Subcutaneous abdominal adipose tissue (tissue), 5 donors: ENCODE measurements around the gene ZEB2.
A peak's percentile ranks its signal among the peaks of the same experiment; 100 is the strongest.

Experiments used
- H3K27ac ChIP-seq: one replicate; pipeline ENCODE4 v1.7.0; 2013; ENCODE audit warnings: low read depth, mild to moderate bottlenecking, inconsistent platforms, low read length, moderate library complexity
- H3K27me3 ChIP-seq, 5 donors: one replicate each; pipeline ENCODE4 v1.7.0; 2013; ENCODE audit warnings: low read length in 5 of 5, inconsistent platforms in 1 of 5; ENCODE audit not compliant: control insufficient read depth in 5 of 5, insufficient read depth in 4 of 5
- H3K36me3 ChIP-seq, 5 donors: one replicate each; pipeline ENCODE4 v1.7.0; 2013; ENCODE audit warnings: low read length in 5 of 5; ENCODE audit not compliant: control insufficient read depth in 5 of 5, insufficient read depth in 5 of 5
- H3K4me1 ChIP-seq, 5 donors: one replicate each; pipeline ENCODE4 v1.7.0; 2013; ENCODE audit warnings: low read length in 5 of 5, mild to moderate bottlenecking in 3 of 5, moderate library complexity in 1 of 5; ENCODE audit not compliant: control insufficient read depth in 5 of 5, insufficient read depth in 5 of 5
- H3K4me3 ChIP-seq, 5 donors: one replicate each; pipeline ENCODE4 v1.7.0; 2013; ENCODE audit warnings: low read length in 5 of 5, low read depth in 1 of 5
- H3K9ac ChIP-seq, 5 donors: one replicate each; pipeline ENCODE4 v1.7.0; 2013; ENCODE audit warnings: low read length in 5 of 5, mild to moderate bottlenecking in 4 of 5, moderate library complexity in 3 of 5
- H3K9me3 ChIP-seq, 5 donors: one replicate each; pipeline ENCODE4 v1.7.0; 2013; ENCODE audit warnings: low read length in 5 of 5; ENCODE audit not compliant: control insufficient read depth in 5 of 5
- donor health status: healthy.
- donor health status: healthy.
- donor health status: healthy.
- donor health status: healthy.
- donor health status: healthy.

The ZEB2 gene

DNA sequence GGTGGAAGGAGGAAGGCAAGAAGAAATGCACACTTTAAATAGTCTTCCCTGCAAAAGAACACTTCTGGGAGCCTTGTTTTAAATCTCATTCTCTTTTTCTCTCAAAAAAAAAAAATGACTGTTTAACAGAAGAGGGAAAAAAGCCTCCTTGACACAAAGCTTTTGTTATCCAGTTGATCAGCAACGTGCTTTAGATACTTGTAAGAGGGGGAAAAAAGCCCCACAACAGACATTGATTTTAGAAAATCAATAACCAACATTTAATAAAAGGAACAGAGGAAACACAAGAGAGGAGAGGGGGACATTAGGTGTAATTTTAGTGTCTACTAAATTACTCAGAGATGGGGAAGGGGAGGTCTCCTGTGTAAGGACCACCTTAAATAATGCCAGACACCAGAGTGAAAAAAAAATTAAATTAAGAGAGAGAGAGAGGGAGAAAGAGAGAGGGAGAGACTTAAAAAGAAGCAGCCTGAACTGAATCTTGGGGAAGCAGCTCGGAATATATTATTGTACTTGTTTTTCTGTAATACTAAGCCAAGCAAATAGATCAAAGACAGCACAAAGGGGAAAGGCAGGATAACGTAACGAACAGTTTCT lies 4.7 kb downstream of the ZEB2 start:
- peak overlapping the region; percentile 51 to 97 (median 95) for H3K9ac ChIP-seq
- H3K27me3 ChIP-seq = no peaks in the 10 kb centered on the region
- H3K36me3 ChIP-seq = peaks cover 0 to 4% (median 0%) of the 10 kb centered on the region in 5 donors
- H3K4me1 ChIP-seq = peaks cover 9 to 70% (median 44%) of the 10 kb centered on the region in 5 donors
- H3K27ac ChIP-seq = peak overlapping the region; percentile 98
- peak overlapping the region; percentile 78 to 94 (median 92) for H3K4me3 ChIP-seq
- no peaks in the 10 kb centered on the region for H3K9me3 ChIP-seq

DNA sequence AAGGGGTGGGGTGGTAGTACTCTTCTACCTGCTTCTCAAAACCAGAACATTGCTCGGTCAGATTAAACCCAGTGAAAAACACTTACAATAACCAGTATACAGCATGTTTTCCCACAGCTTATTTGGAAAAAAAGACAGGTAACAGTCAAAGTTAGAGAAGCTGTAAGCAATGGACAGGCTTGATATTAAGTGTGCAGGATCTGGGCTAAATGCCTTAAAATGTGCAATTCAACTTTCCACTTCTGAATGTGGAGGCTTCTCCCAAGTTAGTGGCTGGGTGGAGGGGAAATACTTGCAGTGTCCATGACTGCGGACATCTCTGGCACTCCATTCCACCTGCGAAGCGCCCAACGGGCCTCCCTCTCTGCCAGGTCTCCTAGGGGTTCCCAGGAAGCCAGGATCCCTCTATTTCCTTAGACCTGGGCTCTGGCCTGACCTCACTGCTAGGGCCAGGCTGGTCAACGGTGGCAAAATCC lies 5.3 kb downstream of the ZEB2 start:
- H3K27ac ChIP-seq = peak overlapping the region; percentile 98
- H3K9me3 ChIP-seq = no peaks in the 10 kb centered on the region
- peak overlapping the region; percentile 51 to 97 (median 95) for H3K9ac ChIP-seq
- peaks cover 0 to 4% (median 0%) of the 10 kb centered on the region in 5 donors for H3K36me3 ChIP-seq
- H3K4me1 ChIP-seq = peaks cover 7 to 69% (median 48%) of the 10 kb centered on the region in 5 donors
- no peaks in the 10 kb centered on the region for H3K27me3 ChIP-seq
- peak overlapping the region; percentile 78 to 94 (median 92) for H3K4me3 ChIP-seq

DNA sequence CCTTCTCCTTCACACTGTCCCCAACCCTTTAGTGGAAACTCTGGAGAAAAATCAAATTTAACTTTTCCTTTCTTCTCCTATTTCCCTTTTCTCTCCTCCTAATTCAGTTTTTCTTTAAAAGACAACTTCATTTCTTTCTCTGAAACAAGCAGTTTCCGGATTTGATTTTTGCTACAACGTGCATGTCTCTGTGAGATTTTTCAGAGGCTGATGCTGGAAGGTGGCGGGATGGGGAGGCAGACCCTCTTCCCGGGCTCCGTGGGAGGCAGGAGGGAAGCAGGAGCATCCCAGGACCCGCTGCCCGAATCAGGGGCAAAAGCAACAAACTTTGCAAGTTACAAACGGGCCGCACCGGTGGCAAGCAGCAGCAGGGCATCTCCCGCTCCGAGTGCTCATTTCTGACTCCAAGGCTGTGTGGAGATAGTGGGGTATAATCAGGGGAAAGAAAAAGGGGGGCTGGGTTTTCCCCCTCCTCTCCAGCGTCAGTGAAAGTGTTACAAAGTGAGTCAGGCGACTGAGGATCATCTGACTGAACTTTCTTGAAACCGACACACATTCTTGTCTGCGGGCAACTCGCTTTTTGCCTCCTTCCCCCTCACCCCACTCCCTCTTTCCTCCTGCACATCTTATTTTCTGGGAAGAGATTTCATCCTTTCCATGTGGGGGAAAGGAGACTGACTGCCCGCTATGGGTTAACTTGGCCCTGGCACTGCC lies 6.4 kb downstream of the ZEB2 start:
- Histone ChIP-seq H3K9ac (peak overlapping the region; percentile 51 to 97 (median 95)), H3K27me3 (no peaks in the 10 kb centered on the region), H3K4me1 (peaks cover 11 to 70% (median 56%) of the 10 kb centered on the region in 5 donors), H3K4me3 (peak overlapping the region; percentile 78 to 94 (median 92)), H3K27ac (peak overlapping the region; percentile 98), H3K36me3 (peaks cover 0 to 4% (median 0%) of the 10 kb centered on the region in 5 donors), H3K9me3 (no peaks in the 10 kb centered on the region)

DNA sequence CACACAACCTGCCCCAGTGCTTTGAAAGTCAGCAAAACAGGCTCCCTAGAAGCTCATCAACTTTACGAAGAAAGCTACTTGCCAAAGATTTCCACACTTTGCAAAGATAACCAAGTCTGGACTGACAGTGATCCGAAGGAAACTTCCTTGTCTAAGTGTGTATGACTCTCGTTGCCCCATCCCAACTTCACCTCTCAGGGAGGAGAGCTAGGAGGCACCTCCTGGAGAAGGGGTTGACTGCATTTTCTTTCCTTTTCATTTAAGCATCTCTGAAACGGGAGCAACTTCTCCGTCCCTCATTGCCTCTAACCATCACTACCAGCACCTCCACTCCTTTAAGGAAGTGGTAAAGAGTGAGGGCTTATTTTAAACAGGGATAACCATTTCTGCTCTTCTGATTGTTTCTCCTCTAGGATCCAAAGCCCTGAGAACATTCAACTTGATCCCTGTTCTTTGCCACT lies 7.0 kb downstream of the ZEB2 start:
- H3K4me1 ChIP-seq = peaks cover 11 to 70% (median 63%) of the 10 kb centered on the region in 5 donors
- no peaks in the 10 kb centered on the region for H3K27me3 ChIP-seq
- peaks cover 0 to 4% (median 0%) of the 10 kb centered on the region in 5 donors for H3K36me3 ChIP-seq
- peak overlapping the region; percentile 98 for H3K27ac ChIP-seq
- no peaks in the 10 kb centered on the region for H3K9me3 ChIP-seq
- peak overlapping the region; percentile 51 to 97 (median 95) for H3K9ac ChIP-seq
- peak overlapping the region; percentile 78 to 94 (median 92) for H3K4me3 ChIP-seq

DNA sequence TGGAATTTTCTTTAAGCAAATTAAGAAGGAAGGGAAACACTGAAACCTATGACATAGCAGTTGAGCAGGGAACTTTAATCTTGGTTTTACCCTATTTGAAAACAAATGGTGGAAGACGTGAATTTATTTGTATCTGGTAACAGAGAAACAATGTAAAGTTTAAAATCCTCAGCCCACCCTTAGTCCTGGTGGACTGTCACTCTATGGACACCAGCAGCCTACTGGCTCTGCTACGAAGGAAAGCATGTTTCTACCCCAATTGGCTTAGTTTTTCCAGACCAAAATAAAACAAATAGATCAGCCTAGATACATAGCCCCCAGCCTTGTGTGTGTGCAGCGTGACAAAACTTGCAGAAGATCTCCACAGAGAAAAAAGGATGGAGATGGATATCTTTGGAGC lies 7.4 kb downstream of the ZEB2 start:
- H3K27ac ChIP-seq = peak overlapping the region; percentile 98
- peaks cover 0 to 4% (median 0%) of the 10 kb centered on the region in 5 donors for H3K36me3 ChIP-seq
- H3K27me3 ChIP-seq = no peaks in the 10 kb centered on the region
- H3K9me3 ChIP-seq = no peaks in the 10 kb centered on the region
- peak overlapping the region; percentile 39 to 97 (median 95) for H3K9ac ChIP-seq
- peak overlapping the region; percentile 78 to 94 (median 92) for H3K4me3 ChIP-seq
- peaks cover 11 to 73% (median 67%) of the 10 kb centered on the region in 5 donors for H3K4me1 ChIP-seq

DNA sequence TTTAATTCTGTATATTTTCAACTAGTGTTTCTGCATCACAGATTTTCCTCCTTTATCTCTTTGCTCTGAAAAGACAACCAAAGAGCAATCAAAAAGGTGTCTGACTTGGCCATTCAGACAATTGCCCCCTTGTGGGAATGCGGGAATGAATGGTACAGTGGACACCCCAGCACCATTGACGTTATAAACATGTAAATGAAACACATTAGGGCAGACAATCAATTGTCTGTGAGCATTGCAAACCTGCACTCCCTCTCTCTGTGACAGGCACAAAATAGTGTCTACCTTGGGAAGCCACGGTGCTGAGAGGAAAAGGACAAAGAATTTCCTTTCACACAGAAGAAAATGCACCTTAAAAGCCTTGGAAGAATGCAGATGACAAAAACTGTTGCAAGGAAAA lies 8.0 kb downstream of the ZEB2 start:
- Histone ChIP-seq H3K4me3 (peak overlapping the region; percentile 78 to 94 (median 92)), H3K9ac (peak overlapping the region; percentile 39 to 97 (median 71)), H3K9me3 (no peaks in the 10 kb centered on the region), H3K27ac (peak overlapping the region; percentile 98), H3K36me3 (peaks cover 0 to 4% (median 0%) of the 10 kb centered on the region in 5 donors), H3K27me3 (no peaks in the 10 kb centered on the region), H3K4me1 (peaks cover 11 to 77% (median 71%) of the 10 kb centered on the region in 5 donors)

DNA sequence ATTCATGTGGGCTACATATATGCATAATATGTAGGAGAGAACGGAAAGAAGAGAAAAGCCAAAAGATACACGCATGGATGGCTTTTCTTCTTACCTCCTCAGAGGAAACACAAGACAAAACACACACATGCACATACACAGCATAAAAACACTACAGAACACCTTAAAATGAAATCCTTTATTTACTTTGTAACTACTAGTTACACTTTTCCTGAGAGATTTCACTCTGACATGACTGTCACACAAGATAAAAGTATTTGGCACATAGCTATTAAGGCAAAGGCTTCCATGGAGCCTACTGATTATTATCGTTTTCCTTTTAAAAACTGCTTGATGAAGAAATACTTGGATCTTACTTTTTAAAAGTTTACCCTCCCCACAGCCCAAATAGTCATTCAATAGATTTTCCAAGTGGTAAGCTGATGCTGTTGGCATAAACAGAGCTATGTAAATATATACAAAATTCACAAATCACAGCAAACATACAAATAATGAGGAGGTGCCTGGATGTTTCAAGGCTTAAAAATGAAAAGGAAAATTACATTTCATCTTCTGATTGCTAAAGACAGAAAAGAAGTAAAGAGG lies 8.6 kb downstream of the ZEB2 start:
- Histone ChIP-seq H3K9ac (peak overlapping the region in 4 of 5 donors; percentile 53 to 97 (median 83)), H3K27me3 (no peaks in the 10 kb centered on the region), H3K36me3 (peaks cover 0 to 4% (median 0%) of the 10 kb centered on the region in 5 donors), H3K4me1 (peaks cover 11 to 79% (median 73%) of the 10 kb centered on the region in 5 donors), H3K27ac (peak overlapping the region; percentile 98), H3K4me3 (peak overlapping the region; percentile 30 to 94 (median 92)), H3K9me3 (no peaks in the 10 kb centered on the region)

DNA sequence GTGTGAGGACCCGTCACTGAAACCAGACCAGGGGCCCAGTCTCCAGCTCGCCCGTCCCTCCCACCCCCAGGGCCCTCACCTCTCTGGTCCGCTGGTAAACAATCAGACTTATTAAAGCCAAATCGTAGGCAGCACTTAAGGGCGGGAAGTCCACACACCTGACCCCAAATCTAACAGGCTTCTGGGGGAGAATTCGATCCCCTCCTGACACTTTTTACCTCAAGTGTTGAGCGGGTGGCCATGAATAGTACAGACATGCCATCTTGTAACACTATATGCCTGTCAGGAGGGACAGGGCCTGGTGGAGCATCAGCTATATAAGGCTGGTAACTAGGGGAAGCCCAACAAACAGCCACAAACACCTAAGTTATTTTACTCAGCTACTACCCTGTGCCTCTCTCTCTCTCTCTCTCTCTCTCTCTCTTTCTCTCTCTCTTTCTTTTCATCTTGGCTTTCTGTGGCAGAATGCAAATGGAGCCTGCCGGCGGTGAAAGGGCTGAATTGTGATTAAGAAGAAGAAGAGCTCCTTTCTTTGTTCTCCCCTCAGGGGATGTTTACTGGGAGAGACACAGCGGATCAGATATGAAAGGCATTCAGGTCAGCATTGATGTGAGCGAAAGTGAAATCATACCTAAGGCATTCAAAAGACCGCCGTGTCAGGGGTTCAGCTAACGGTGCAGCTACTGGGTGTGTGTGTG lies 9.5 kb downstream of the ZEB2 start:
- H3K36me3 ChIP-seq = peaks cover 0 to 4% (median 0%) of the 10 kb centered on the region in 5 donors
- peak overlapping the region; percentile 22 to 94 (median 51) for H3K4me3 ChIP-seq
- no peaks in the 10 kb centered on the region for H3K9me3 ChIP-seq
- H3K27me3 ChIP-seq = no peaks in the 10 kb centered on the region
- H3K27ac ChIP-seq = peak overlapping the region; percentile 98
- H3K9ac ChIP-seq = peak overlapping the region; percentile 6 to 97 (median 71)
- H3K4me1 ChIP-seq = peaks cover 16 to 88% (median 82%) of the 10 kb centered on the region in 5 donors

DNA sequence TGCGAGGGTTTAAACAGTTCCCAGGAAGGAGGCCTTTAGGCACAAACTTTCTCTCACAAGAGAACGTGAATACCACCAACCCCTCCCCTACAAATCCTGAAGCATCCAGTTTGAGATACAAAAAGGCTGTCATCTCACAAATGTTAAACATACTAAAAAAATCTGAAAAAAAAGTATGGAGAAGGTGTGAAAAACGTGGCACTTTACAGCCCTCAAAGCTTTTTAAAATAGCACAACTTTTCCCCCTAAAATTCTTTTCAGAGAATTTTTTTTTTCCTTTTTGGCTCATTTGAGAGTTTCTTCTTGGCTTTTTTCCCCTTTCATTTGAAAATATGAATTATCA lies 10.1 kb downstream of the ZEB2 start:
- Histone ChIP-seq H3K9ac (peak overlapping the region in 4 of 5 donors; percentile 48 to 97 (median 74)), H3K9me3 (no peaks in the 10 kb centered on the region), H3K4me1 (peaks cover 16 to 93% (median 87%) of the 10 kb centered on the region in 5 donors), H3K27me3 (no peaks in the 10 kb centered on the region), H3K36me3 (peaks cover 0 to 4% (median 0%) of the 10 kb centered on the region in 5 donors), H3K4me3 (peak overlapping the region in 4 of 5 donors; percentile 27 to 92 (median 38)), H3K27ac (peak overlapping the region; percentile 98)
